Tibial nerve (tissue), 4 donors: ENCODE measurements around the gene RBM47.

ENCODE experiments used
- CTCF ChIP-seq, 5 experiments: fragments of 200-600 bp in 3 of 5; fragments of 450-650 bp in 2 of 5; sonication (generic) in 3 of 5; IDR thresholded peaks; one replicate each; pipeline ENCODE4 v1.5.1; 2016 to 2019; ENCODE audit warnings: antibody characterized with exemption in 5 of 5, mild to moderate bottlenecking in 3 of 5, moderate library complexity in 2 of 5
- EP300 ChIP-seq, 2 donors: sonication (generic); formaldehyde crosslinking; IDR thresholded peaks; one replicate each; pipeline ENCODE4 v1.6.1; 2017; ENCODE audit warnings: antibody characterized with exemption in 2 of 2, mild to moderate bottlenecking in 1 of 2
- POLR2A ChIP-seq, 2 donors: fragments of 450-650 bp; IDR thresholded peaks; one replicate each; pipeline ENCODE4 v1.6.1; 2017; ENCODE audit warnings: antibody characterized with exemption in 2 of 2, mild to moderate bottlenecking in 2 of 2, moderate library complexity in 2 of 2

GRCh38 chr4:40437741-40438383, 191.8 kb downstream of the RBM47 start:
- TF ChIP-seq EP300 (IDR thresholded peaks at IDR 0.05) (no peak), CTCF (IDR thresholded peaks at IDR 0.05) (no peak), POLR2A (IDR thresholded peaks at IDR 0.05) (no peak)
